Measurements from ENCODE around the gene ARFGEF2. TPM values are rescaled to one million over a fixed set of nuclear protein-coding genes. Genes with fewer than 3 reads are reported as not detected.
"Not testable (repeated sequence)": the region's sequence is repeated elsewhere in the genome, so short reads cannot be mapped to it uniquely, and the experiment has no call there.

ARFGEF2 gene
- polyA plus RNA-seq, 3 donors from 2014 or later = 4.3 to 11.9 (median 5.7) TPM

DNA sequence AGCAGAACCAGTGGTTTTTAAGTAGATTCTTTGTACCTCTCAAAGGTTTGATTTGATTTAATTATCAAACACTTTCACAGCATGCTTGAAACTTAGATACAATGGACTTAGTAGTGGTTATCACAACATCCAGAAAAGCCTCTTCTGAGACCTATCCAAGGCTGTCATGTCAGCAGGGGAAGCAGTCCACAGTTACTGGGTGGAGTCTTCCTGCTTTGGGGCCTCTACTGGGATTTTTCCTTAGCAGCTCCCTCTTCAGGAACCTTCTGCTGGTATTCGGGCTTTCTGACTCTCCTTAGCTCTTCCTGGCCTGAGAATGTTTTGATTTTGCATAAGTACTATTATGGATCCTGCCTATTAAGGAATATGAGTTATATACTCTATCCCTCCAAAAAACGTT lies 36.0 kb downstream of the ARFGEF2 start:
- Mint-ChIP-seq H3K27ac (no peak overlapping the region), H3K27me3 (ENCODE audit: low read depth in 3 of 3) (peaks cover 0 to 2% (median 2%) of the 10 kb centered on the region in 3 donors), H3K4me1 (no peaks in the 10 kb centered on the region), H3K9me3 (no peaks in the 10 kb centered on the region), H3K36me3 (peaks cover 11 to 38% (median 28%) of the 10 kb centered on the region in 3 donors), H3K4me3 (no peak overlapping the region)
- no peak for DNase-seq

DNA sequence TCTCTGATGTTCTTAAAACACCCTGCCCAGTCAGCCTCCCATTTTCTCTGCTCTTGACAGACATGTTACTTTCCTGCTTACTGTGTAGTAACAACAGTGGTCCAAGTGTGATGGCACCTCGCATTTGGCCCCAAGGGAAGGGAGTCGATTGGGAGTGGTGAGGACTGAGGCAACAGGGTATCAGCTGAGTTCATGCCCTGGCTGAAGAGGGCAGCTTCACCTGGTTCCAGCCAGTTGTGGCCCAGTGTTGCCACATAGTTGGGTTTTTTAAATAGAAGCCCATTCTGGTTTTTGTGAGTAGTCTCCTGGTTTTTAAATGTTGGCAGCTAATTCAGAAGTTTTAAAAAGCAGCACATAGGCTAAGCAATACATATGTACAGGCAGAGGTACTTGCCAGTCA lies 37.2 kb downstream of the ARFGEF2 start:
- DNase-seq = no peak
- Mint-ChIP-seq H3K4me3 (no peak overlapping the region), H3K4me1 (no peaks in the 10 kb centered on the region), H3K27ac (peak overlapping the region in 1 of 6 donors; percentile 3), H3K36me3 (peaks cover 11 to 45% (median 29%) of the 10 kb centered on the region in 3 donors), H3K9me3 (no peaks in the 10 kb centered on the region), H3K27me3 (ENCODE audit: low read depth in 3 of 3) (peaks cover 0 to 2% (median 2%) of the 10 kb centered on the region in 3 donors)

GRCh38 chr20:48959899-48960550 lies 38.5 kb downstream of the ARFGEF2 start:
- Mint-ChIP-seq H3K36me3 (peaks cover 3 to 43% (median 22%) of the 10 kb centered on the region in 3 donors), H3K4me1 (no peaks in the 10 kb centered on the region), H3K27me3 (ENCODE audit: low read depth in 3 of 3) (peaks cover 0 to 2% (median 0%) of the 10 kb centered on the region in 3 donors), H3K27ac (no peak overlapping the region), H3K9me3 (no peaks in the 10 kb centered on the region), H3K4me3 (no peak overlapping the region)
- DNase-seq = no peak

- no peak overlapping the region for H3K4me3 Mint-ChIP-seq
- H3K27ac Mint-ChIP-seq = no peak overlapping the region
- no peaks in the 10 kb centered on the region for H3K9me3 Mint-ChIP-seq
- H3K36me3 Mint-ChIP-seq = peaks cover 5 to 37% (median 11%) of the 10 kb centered on the region in 3 donors
- no peaks in the 10 kb centered on the region for H3K4me1 Mint-ChIP-seq
- no peaks in the 10 kb centered on the region for H3K27me3 Mint-ChIP-seq (ENCODE audit: low read depth in 3 of 3)
- DNase-seq = no peak
Observed at GRCh38 chr20:48962421-48962820, 40.9 kb downstream of the ARFGEF2 start.

GRCh38 chr20:48962976-48963771 lies 41.7 kb downstream of the ARFGEF2 start:
- H3K4me1 Mint-ChIP-seq = no peaks in the 10 kb centered on the region
- no peak for DNase-seq
- no peak overlapping the region for H3K4me3 Mint-ChIP-seq
- peaks cover 6 to 37% (median 9%) of the 10 kb centered on the region in 3 donors for H3K36me3 Mint-ChIP-seq
- H3K27me3 Mint-ChIP-seq (ENCODE audit: low read depth in 3 of 3) = no peaks in the 10 kb centered on the region
- no peaks in the 10 kb centered on the region for H3K9me3 Mint-ChIP-seq
- H3K27ac Mint-ChIP-seq = peak overlapping the region in 1 of 6 donors; percentile 4

DNA sequence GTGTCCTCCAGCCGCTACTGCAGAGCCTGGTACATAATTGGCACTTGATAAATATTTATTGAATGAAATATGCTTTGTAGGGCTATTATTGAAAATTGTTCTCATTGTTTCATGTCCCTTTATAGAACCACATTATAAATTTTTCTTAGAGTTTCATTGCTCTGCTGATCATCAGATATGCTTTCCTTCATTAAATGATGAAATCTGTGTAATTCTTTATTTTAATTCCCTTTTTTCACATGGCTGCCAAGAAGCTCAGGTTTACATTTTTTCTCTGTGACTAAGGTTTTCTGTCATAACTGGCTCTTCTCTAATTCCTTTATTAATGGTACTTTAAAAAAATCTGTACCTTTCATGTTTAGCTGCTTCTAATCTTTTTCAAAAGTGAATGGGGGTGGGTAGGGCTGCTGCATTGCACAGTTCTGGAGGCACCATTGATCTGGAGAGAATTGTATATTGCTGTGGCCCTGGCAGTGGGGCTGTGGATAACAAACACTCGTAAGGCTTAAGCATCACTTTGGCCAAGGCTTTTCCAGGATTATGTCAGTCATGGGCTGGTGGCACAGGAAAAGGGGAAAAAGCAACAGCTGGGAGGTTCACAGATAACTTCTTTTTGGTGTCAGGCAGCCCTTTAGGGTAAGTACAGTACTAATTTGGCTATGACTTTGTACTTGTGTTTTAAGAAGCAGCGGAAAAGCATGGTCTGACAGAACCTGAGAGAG lies 43.8 kb downstream of the ARFGEF2 start:
- peaks cover 13 to 50% (median 21%) of the 10 kb centered on the region in 3 donors for H3K36me3 Mint-ChIP-seq
- no peaks in the 10 kb centered on the region for H3K9me3 Mint-ChIP-seq
- peak overlapping the region in 1 of 6 donors; percentile 48 for H3K27ac Mint-ChIP-seq

DNA sequence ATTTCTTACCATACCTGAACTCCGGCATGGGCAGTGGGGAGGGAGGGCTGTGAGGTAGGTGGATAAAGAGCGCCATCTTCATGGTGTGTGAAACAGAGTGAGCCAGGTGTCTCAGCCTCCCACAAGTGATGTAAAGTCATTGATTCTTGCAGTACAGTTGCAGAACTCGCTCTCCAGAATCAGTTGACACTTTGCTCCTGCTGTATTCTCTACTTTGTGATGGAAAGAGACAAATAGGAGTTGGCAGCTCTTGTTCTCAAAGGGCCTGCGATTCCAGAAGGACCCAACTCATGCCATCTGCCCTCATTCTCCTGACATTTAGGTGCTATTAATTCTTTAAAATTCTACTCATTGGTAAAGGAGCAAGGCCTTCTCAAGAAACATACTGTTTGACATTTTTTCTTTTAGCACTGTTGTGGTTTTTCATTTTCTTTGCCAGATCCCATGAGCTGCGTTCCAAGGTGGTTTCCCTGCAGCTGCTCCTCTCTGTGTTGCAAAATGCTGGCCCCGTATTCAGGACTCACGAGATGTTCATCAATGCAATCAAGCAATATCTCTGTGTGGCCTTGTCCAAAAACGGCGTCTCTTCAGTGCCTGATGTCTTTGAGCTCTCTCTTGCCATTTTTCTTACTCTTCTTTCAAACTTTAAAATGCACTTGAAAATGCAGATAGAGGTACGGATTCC lies 49.3 kb downstream of the ARFGEF2 start:
- H3K36me3 Mint-ChIP-seq = peaks cover 26 to 54% (median 40%) of the 10 kb centered on the region in 3 donors
- H3K27ac Mint-ChIP-seq = no peak overlapping the region
- DNase-seq = no peak
- H3K27me3 Mint-ChIP-seq (ENCODE audit: low read depth in 3 of 3) = peaks cover 0 to 2% (median 0%) of the 10 kb centered on the region in 3 donors
- H3K4me1 Mint-ChIP-seq = no peaks in the 10 kb centered on the region
- no peaks in the 10 kb centered on the region for H3K9me3 Mint-ChIP-seq
- H3K4me3 Mint-ChIP-seq = no peak overlapping the region

More for the DNA sequence above, 43.8 kb downstream of the ARFGEF2 start:
- H3K4me3 Mint-ChIP-seq = no peak overlapping the region
- DNase-seq = no peak
- H3K4me1 Mint-ChIP-seq = no peaks in the 10 kb centered on the region
- H3K27me3 Mint-ChIP-seq (ENCODE audit: low read depth in 3 of 3) = peaks cover 0 to 2% (median 0%) of the 10 kb centered on the region in 3 donors

- DNase-seq = no peak
- Mint-ChIP-seq H3K36me3 (peaks cover 28 to 54% (median 41%) of the 10 kb centered on the region in 3 donors), H3K27ac (no peak overlapping the region), H3K4me3 (no peak overlapping the region), H3K27me3 (ENCODE audit: low read depth in 3 of 3) (peaks cover 0 to 2% (median 0%) of the 10 kb centered on the region in 3 donors), H3K4me1 (no peaks in the 10 kb centered on the region), H3K9me3 (no peaks in the 10 kb centered on the region)
Observed at GRCh38 chr20:48971956-48972355, 50.4 kb downstream of the ARFGEF2 start.

DNA sequence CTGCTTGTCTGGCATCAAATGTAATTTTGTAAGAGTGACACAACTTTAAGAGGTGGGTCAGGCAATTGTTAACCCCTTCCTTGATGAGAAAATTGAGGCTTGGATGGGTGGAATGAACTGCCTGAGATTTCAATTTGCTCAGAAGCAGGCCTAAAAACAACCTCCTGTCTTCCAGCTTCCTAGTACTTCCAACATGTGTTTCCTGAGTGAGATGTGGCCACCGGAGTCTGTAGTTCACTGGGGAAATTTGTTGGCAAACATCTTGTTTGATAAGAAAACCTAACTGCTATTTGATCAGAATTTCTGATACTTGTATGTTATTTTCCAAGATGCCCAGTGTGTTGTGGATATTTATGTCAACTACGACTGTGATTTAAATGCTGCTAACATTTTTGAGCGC lies 51.3 kb downstream of the ARFGEF2 start:
- Mint-ChIP-seq H3K9me3 (no peaks in the 10 kb centered on the region), H3K4me3 (no peak overlapping the region), H3K27me3 (ENCODE audit: low read depth in 3 of 3) (peaks cover 0 to 2% (median 0%) of the 10 kb centered on the region in 3 donors), H3K27ac (no peak overlapping the region), H3K4me1 (no peaks in the 10 kb centered on the region), H3K36me3 (peaks cover 23 to 54% (median 38%) of the 10 kb centered on the region in 3 donors)
- DNase-seq = no peak

DNA sequence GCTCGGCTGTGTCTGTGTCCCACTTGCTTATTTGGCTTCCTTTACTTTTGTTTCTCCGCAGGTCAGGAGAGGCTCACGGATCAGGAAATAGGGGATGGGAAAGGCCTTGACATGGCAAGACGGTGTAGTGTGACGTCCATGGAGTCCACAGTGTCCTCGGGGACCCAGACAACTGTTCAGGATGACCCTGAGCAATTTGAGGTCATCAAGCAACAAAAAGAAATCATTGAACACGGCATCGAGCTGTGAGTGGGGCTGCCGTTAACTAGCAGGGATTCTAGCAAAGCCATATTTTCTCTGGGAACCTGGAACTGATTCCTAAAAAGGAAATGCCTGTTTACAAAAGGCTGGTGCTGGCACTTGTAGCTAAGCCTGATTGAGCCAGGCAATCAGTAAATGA lies 54.4 kb downstream of the ARFGEF2 start:
- Mint-ChIP-seq H3K27ac (no peak overlapping the region), H3K4me3 (no peak overlapping the region), H3K9me3 (no peaks in the 10 kb centered on the region), H3K36me3 (peaks cover 19 to 57% (median 28%) of the 10 kb centered on the region in 3 donors), H3K27me3 (ENCODE audit: low read depth in 3 of 3) (no peaks in the 10 kb centered on the region), H3K4me1 (no peaks in the 10 kb centered on the region)
- DNase-seq = no peak

GRCh38 chr20:48979980-48980379 lies 58.5 kb downstream of the ARFGEF2 start:
- H3K4me1 Mint-ChIP-seq; DNase-seq; H3K9me3 Mint-ChIP-seq; H3K27me3 Mint-ChIP-seq (ENCODE audit: low read depth in 3 of 3); H3K4me3 Mint-ChIP-seq: not testable (repeated sequence)
- Mint-ChIP-seq H3K36me3 (peaks cover 27 to 72% (median 37%) of the 10 kb centered on the region in 3 donors), H3K27ac (peak overlapping the region in 1 of 6 donors; percentile 3)

DNA sequence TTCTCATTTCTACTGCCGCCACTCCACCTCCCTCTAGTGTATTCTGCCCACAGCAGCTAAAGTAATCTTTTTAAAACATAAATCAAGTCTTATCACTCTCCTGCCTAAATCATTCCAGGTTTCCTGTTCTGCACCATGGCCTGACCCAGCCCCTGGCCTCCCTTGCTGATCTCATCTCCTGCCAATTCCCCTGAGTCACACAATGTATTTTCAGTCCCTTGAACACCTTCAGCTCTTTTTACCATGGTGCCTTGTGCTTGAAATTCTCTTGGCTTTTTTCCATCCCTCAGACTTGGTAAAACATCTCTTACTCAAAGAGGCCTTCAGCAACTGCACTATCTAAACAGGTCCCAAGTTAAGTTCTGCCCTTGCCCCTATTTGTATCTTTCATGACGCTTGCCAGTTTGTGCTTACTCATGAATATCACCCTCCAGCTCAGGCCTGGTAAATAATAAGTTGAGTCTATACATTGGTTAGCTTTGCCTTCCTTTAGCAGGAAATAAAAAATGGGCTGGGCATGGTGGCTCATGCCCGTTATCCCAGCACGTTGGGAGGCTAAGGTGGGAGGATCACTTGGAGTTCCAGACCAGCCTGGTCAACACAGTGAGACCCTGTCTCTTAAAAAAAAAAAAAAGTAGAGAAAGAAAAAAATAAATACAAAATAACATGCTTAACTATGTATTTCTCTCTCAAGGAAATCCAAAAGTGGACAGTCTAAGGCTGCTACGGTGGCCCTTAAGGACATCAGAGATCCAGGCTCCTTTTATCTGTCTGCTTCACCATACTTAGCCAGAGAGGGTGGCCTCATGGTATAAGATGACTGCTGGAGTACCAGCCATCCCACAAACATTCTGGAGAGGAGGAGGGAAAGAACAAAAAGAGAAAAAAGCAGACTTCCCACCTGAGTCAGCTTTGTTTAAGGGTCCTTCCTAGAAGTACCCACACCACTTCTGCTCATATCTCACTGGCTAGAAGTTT lies 62.2 kb downstream of the ARFGEF2 start:
- peaks cover 39 to 75% (median 61%) of the 10 kb centered on the region in 3 donors for H3K36me3 Mint-ChIP-seq
- H3K4me1 Mint-ChIP-seq = peaks cover 0 to 1% of the 10 kb centered on the region in 2 donors
- H3K4me3 Mint-ChIP-seq = no peak overlapping the region
- no peak for DNase-seq
- no peaks in the 10 kb centered on the region for H3K27me3 Mint-ChIP-seq (ENCODE audit: low read depth in 3 of 3)
- no peaks in the 10 kb centered on the region for H3K9me3 Mint-ChIP-seq
- peak overlapping the region in 2 of 6 donors; percentile 26 to 37 for H3K27ac Mint-ChIP-seq
